NCI-H2196 (cell line): ENCODE measurements around the gene GHRL.
"Not testable (repeated sequence)": the region's sequence is repeated elsewhere in the genome, so short reads cannot be mapped to it uniquely, and the experiment has no call there.

ENCODE experiments used
- DNase-seq: peaks from one replicate; lab custom pipeline; 2025; ENCODE audit not compliant: unreplicated experiment; lab: John Stamatoyannopoulos, UW

GHRL gene

DNA sequence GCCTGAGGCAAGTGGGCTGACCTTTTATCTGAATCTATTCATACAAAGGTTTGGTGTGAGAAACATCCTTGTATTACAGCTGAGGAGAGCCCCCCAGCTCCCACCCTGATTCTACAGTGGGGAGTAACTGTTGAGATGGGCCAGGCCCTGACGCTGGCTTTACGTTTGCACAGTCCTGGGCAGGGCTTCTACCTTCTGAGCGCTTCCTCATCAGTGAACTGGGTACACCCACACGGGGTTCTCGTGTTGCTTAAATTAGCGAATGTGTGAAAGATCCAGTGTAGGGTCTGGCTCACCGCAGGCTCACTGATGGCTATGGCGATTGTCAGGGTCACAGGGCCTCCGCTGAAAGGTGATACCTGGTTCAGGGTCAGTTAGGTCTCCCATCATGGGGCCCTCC, 7.3 kb upstream of the GHRL start:
- DNase-seq, result no peak

DNA sequence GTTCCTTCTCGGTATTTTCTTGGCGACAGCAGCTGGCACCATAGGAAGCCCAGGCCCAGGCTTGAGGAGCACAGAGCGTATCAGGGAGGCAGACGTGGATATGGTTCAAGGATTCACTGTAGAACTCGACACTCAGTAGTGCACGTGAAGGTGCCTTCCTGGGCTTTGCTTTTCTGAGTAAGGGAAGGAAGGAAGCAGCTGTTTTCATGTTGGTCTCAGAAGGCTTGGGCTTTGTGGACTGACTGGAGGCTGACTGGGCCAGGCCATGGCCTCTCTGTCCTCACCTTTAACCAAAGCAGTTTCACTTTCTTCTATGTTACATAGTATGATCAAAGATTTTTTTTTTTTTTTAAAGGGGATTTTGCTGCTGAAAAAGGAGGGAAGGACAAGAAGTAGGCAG, 6.9 kb upstream of the GHRL start:
- DNase-seq, result no peak

- DNase-seq, result no peak
Observed at GRCh38 chr3:10299175-10299574, 6.4 kb upstream of the GHRL start.

DNA sequence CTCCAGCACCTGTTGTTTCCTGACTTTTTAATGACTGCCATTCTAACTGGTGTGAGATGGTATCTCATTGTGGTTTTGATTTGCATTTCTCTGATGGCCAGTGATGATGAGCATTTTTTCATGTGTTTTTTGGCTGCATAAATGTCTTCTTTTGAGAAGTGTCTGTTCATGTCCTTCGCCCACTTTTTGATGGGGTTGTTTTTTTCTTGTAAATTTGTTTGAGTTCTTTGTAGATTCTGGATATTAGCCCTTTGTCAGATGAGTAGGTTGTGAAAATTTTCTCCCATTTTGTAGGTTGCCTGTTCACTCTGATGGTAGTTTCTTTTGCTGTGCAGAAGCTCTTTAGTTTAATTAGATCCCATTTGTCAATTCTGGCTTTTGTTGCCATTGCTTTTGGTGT, 5.3 kb upstream of the GHRL start:
- DNase-seq, result not testable (repeated sequence)

- no peak for DNase-seq
Observed at GRCh38 chr3:10294030-10294586, 1.4 kb upstream of the GHRL start.

DNA sequence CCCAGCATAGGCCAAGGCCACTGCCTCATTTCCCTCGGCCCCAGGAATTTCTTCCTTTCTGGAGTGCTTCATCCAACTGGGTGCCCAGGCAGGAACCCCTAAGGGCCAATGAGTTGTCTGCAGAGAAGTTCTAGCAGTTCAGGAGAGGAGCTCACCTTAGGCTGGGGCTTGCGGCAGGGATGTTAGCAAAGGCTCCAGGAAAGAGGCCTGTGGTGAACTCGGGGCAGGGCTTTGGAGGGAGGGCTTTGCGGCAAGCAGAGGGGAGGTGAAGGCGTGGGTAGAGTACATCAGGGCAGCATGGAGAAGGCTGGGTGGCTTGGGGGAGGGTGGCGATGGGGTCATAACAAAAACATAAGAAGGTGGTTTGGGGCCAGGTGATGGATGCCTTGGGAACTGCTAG, 1.1 kb downstream of the GHRL start:
- DNase-seq, result no peak

DNA sequence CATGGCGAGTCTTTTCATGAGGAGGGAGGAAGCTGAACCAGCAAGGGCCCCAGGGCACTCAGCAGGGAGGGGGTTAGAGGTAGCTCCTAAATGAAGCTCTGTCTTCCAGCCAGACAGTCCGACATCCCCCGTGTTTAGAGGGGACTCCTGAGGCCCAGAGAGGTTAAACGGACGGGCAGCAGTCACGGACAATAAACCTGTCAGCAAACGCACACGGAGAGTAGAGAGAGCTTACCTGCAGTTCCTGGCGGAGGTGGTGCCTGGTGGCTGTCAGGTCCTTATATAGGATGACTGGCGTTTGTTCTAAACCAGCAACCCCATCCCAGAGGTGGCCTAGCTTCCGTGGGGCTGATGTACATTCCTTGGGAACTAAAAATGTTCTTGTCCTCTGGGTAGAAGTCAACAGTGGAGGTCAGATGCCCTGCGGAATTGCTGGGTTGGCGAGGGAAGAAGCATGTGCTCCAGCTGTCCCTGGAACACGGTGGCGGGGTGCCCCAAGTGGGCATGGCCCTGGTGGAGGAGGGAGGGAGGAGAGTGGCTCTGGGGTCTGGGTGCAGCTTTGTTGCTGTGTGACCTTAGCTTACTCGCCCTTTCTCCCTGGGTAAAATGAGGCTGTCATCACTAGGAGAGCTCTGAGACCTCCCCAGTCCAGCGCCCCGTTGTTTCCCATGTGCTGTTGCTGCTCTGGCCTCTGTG, 2.1 kb downstream of the GHRL start:
- DNase-seq, result no peak

DNA sequence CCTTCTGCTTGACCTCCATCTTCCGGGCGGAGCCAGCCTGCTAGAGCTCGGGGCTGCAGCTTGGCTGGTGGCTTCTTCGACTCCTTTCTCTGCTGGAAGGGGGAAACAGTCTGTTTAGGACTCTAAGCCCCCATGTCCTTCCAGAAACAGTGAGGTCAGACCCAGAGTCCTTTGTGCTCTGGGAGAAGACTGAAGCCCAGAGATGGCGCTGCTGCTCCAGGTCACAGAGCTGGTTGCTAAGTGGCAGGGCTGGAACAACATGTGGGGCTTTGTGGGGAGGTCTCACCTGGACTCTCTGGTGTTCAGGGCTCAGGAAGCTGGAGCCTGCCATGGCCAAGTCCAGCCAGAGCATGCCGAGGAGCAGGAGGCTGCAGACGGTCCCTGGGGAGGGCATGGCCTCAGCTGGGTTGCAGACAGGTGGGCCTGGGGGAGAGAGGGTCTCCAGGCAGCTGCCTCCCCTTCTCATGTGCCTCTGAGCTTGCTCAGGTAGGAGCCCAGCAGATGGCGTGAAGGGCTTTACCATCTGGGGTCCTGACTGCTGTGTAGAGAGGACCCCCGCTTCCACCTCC, 2.9 kb downstream of the GHRL start:
- DNase-seq, result no peak

DNA sequence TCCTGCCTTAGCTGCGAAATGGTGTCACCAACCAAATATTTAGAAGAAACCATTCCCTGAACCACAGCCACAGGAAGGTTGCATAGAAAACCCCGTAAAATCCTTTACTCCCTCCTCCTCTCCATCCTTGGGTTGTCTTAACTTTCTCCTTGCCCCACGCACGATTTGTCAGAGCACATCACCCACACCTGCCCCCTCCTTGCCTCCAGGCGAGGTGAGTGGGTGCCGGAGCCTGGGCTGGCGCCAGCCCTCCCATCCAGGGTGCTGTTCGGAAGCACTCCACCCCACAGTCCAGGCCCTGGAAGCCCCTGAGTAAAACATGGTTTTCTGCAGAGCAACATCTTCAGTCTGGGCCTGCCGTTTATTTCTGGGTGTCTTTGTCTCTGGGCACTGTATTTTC, 3.7 kb downstream of the GHRL start:
- DNase-seq, result no peak

GRCh38 chr3:10288575-10288960, 4.2 kb downstream of the GHRL start:
- DNase-seq, result no peak

- DNase-seq, result no peak
Observed at GRCh38 chr3:10287936-10288574, 4.7 kb downstream of the GHRL start.

DNA sequence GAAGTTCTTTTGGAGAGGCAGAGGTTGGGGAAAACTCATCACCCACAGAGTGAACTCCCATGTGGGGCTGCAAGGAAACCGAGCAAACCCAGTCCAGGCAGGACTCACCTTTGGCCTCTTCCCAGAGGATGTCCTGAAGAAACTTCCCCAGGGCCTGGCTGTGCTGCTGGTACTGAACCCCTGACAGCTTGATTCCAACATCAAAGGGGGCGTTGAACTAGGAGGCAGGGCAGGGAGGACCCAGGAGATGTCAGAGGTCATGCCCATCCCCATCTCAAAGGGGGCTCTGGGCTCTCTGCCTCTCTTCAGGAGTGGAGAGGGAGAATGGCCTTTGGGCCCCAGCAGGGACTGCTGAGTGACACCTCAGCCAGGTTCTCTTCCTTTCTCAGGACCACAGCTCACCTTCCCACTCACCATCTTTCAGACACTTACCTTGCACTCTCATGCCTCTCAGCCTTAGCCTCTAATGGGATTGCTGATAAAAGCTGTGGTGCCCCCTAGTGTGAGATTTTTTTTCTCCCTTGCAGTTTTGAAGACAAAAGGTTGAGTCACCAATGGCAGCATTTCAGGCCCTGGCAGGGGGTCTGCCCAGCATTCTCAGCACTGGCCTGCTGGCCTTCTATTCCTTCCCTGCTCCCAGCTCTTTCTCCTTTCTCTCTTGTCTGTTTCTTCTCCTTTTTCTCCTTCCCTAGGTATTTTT, 6.0 kb downstream of the GHRL start:
- DNase-seq, result no peak

DNA sequence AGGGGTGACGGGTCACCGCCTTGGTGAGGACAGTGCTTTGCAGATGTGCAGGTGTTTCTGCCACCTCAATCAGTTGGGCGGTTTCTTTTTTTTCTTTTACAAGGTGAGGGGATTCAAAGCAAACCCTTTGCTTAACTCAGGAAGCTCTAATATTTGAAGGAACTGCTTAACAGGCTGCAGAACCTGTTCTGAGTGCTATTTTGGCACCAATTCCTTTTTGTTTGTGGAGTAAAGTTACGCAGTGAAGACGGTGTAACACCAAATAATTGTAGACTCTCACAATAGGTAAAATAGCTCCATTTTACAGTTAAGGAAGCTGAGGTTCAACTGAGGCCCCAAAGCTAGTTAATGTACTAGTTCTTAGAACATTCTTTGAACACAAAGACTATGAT, 6.6 kb downstream of the GHRL start:
- DNase-seq, result no peak

DNA sequence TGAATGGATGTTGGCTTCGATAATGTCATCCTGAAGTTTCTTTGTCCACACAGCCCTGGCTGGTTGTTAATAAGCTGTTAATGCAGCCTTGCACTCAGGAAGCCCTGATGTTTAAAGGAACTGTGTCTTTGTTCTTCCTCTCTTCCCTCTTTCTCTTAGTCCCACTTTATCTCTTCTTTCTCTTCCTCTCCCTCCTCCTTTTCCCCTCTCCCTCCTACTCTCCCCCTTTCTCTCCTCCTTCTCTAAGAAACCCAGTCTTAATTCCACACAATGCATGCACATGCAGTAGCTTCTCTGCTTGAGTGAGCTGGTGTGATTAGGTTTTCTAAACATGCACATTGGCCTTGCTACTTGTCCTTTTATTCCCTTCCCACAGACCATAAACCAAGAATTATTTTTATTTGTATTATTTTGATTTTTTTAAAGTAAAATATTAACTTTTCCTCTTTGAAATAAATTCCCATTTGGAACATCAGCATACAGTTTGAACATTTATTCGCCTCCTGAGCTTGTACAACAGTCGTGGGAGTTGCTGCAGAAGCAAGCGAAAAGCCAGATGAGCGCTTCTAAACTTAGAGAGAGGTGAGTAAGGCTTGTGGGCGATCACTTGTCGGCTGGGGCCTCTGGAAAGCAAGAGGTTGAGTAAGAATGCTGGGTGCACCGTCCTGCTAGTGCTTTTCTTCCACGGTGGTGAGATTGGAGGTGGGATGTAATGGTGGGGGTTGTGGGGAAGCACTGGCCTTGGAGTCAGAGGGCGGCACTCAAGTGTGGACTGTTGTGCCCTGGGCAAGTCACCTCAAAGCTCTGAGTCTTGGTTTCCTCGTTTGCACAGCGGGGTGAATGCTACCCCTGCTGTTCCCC, 7.2 kb downstream of the GHRL start:
- no peak for DNase-seq

DNA sequence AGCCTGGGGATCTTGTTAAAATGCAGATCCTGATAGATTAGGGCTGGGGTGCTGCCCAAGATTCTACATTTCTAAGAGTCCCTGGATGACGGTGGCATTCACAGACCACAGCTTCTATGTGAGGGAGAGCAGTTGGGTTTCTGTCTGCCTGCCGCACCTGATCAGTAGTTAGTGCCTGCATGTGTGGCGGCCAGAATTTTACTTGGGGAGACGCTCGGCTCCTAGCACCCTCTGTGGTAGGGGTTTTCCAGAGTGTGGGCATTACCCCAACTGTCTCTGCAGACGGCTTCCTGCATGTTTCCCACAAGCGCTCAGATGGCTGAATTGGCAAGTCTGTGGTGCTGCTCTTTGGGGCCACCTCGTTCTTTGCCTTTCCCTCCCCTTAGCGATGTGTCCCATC, 8.3 kb downstream of the GHRL start:
- DNase-seq, result no peak

DNA sequence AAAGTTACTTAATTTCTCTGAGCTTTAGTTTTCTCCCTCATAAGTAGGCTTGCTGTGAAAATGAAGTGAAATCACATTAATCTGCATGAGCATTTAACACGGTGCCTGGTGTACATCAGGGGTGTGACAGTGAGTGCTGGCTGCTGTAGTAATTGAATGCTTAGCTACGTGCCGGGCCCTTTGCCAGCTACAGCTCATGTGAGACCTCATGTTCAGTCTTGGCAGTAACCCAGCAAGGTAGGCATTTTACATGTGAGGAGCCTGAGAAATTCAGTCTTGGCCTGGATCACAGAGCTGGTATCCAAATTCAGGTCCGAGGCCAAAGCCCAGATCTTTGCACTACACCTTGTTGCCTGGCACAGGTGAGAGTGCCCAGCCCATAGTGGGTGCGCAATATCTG, 9.1 kb downstream of the GHRL start:
- DNase-seq, result peak; percentile 40

- no peak for DNase-seq
Observed at GRCh38 chr3:10281951-10282350, 10.8 kb downstream of the GHRL start.

GRCh38 chr3:10280571-10280970, 12.2 kb downstream of the GHRL start:
- DNase-seq, result no peak

DNA sequence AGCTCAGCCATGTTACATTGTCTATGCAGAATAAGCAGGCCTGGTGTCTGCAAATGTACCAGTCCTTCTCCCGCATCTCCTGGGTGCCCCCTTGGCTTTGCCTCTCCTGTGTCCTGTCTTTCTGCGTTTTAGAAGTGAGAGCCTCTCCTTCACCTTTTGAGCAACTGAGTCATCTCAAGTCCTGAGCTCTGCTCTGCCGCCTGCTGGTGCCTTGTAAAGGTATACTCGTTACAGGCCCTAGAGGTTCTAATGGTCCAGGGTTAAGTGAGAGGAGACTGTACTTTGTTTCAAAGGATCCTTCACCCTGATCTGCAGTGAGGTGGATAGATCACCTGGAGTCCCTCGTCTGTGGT, 12.6 kb downstream of the GHRL start:
- DNase-seq, result no peak

- no peak for DNase-seq
Observed at GRCh38 chr3:10279384-10280176, 13.2 kb downstream of the GHRL start.
